Measurements from ENCODE around the gene RPL13.

RPL13 gene

GRCh38 chr16:89589241-89589926 lies 28.9 kb downstream of the RPL13 start:
- DNase-seq (no peak), ATAC-seq (no peak)
- Mint-ChIP-seq H3K27ac (no peak overlapping the region), H3K4me1 (peaks cover 10% of the 10 kb centered on the region), H3K27me3 (no peaks in the 10 kb centered on the region), H3K4me3 (no peak overlapping the region), H3K9me3 (no peaks in the 10 kb centered on the region)

GRCh38 chr16:89593841-89594240 lies 33.4 kb downstream of the RPL13 start:
- H3K4me1 Mint-ChIP-seq: peaks cover 11% of the 10 kb centered on the region
- H3K9me3 Mint-ChIP-seq: no peaks in the 10 kb centered on the region
- peak; percentile 89 for ATAC-seq
- no peaks in the 10 kb centered on the region for H3K27me3 Mint-ChIP-seq
- no peak overlapping the region for H3K4me3 Mint-ChIP-seq
- no peak overlapping the region for H3K27ac Mint-ChIP-seq
- peak in 1 of 2 donors; percentile 45 for DNase-seq

GRCh38 chr16:89595330-89596060 lies 35.0 kb downstream of the RPL13 start:
- peaks cover 15% of the 10 kb centered on the region for H3K4me1 Mint-ChIP-seq
- no peak overlapping the region for H3K27ac Mint-ChIP-seq
- DNase-seq (no peak), ATAC-seq (no peak)
- no peaks in the 10 kb centered on the region for H3K9me3 Mint-ChIP-seq
- no peak overlapping the region for H3K4me3 Mint-ChIP-seq
- no peaks in the 10 kb centered on the region for H3K27me3 Mint-ChIP-seq

GRCh38 chr16:89596061-89596689 lies 35.7 kb downstream of the RPL13 start:
- no peak overlapping the region for H3K4me3 Mint-ChIP-seq
- DNase-seq: no peak
- no peaks in the 10 kb centered on the region for H3K27me3 Mint-ChIP-seq
- peaks cover 15% of the 10 kb centered on the region for H3K4me1 Mint-ChIP-seq
- no peak for ATAC-seq
- no peaks in the 10 kb centered on the region for H3K9me3 Mint-ChIP-seq
- no peak overlapping the region for H3K27ac Mint-ChIP-seq

- H3K27me3 Mint-ChIP-seq: no peaks in the 10 kb centered on the region
- no peaks in the 10 kb centered on the region for H3K9me3 Mint-ChIP-seq
- no peak overlapping the region for H3K27ac Mint-ChIP-seq
- H3K4me3 Mint-ChIP-seq: no peak overlapping the region
- DNase-seq (no peak), ATAC-seq (no peak)
- peaks cover 19% of the 10 kb centered on the region for H3K4me1 Mint-ChIP-seq
These were observed 36.6 kb downstream of the RPL13 start for GRCh38 chr16:89596957-89597649.

GRCh38 chr16:89598199-89598598 lies 37.7 kb downstream of the RPL13 start:
- Mint-ChIP-seq H3K4me1 (peaks cover 30% of the 10 kb centered on the region), H3K9me3 (no peaks in the 10 kb centered on the region), H3K27me3 (no peaks in the 10 kb centered on the region), H3K4me3 (no peak overlapping the region), H3K27ac (no peak overlapping the region)
- DNase-seq (no peak), ATAC-seq (no peak)

GRCh38 chr16:89599451-89599858 lies 39.0 kb downstream of the RPL13 start:
- peak; percentile 44 for ATAC-seq

GRCh38 chr16:89599902-89600301 lies 39.4 kb downstream of the RPL13 start:
- DNase-seq (no peak), ATAC-seq (no peak)
- H3K27me3 Mint-ChIP-seq: no peaks in the 10 kb centered on the region
- H3K4me1 Mint-ChIP-seq: peaks cover 21% of the 10 kb centered on the region
- no peaks in the 10 kb centered on the region for H3K9me3 Mint-ChIP-seq
- peak overlapping the region in 1 of 2 donors; percentile 67 for H3K27ac Mint-ChIP-seq
- no peak overlapping the region for H3K4me3 Mint-ChIP-seq

More at GRCh38 chr16:89599451-89599858, 39.0 kb downstream of the RPL13 start:
- H3K9me3 Mint-ChIP-seq: no peaks in the 10 kb centered on the region
- H3K27me3 Mint-ChIP-seq: no peaks in the 10 kb centered on the region
- peaks cover 21% of the 10 kb centered on the region for H3K4me1 Mint-ChIP-seq
- peak overlapping the region in 1 of 2 donors; percentile 63 for H3K27ac Mint-ChIP-seq
- H3K4me3 Mint-ChIP-seq: no peak overlapping the region
- peak in 1 of 2 donors; percentile 46 for DNase-seq

GRCh38 chr16:89600427-89600826 lies 39.9 kb downstream of the RPL13 start:
- H3K9me3 Mint-ChIP-seq: no peaks in the 10 kb centered on the region
- no peak overlapping the region for H3K27ac Mint-ChIP-seq
- no peaks in the 10 kb centered on the region for H3K27me3 Mint-ChIP-seq
- ATAC-seq: no peak
- H3K4me1 Mint-ChIP-seq: peaks cover 21% of the 10 kb centered on the region
- DNase-seq: no peak
- no peak overlapping the region for H3K4me3 Mint-ChIP-seq

- peaks cover 21% of the 10 kb centered on the region for H3K4me1 Mint-ChIP-seq
- H3K27me3 Mint-ChIP-seq: no peaks in the 10 kb centered on the region
- no peak for ATAC-seq
- no peak for DNase-seq
- no peaks in the 10 kb centered on the region for H3K9me3 Mint-ChIP-seq
- no peak overlapping the region for H3K4me3 Mint-ChIP-seq
- no peak overlapping the region for H3K27ac Mint-ChIP-seq
These were observed 40.5 kb downstream of the RPL13 start for GRCh38 chr16:89600956-89601355.

GRCh38 chr16:89601906-89602272 lies 41.4 kb downstream of the RPL13 start:
- H3K27me3 Mint-ChIP-seq: no peaks in the 10 kb centered on the region
- peak overlapping the region in 1 of 2 donors; percentile 67 for H3K4me3 Mint-ChIP-seq
- H3K9me3 Mint-ChIP-seq: no peaks in the 10 kb centered on the region
- DNase-seq: no peak
- H3K4me1 Mint-ChIP-seq: peaks cover 21% of the 10 kb centered on the region
- no peak for ATAC-seq
- no peak overlapping the region for H3K27ac Mint-ChIP-seq

- ATAC-seq: peak; percentile 90
- Mint-ChIP-seq H3K27me3 (no peaks in the 10 kb centered on the region), H3K4me3 (peak overlapping the region; percentile 7 to 67), H3K9me3 (no peaks in the 10 kb centered on the region), H3K4me1 (peaks cover 21% of the 10 kb centered on the region), H3K27ac (peak overlapping the region in 1 of 2 donors; percentile 51)
- peak; percentile 47 to 55 for DNase-seq
These were observed 41.9 kb downstream of the RPL13 start for GRCh38 chr16:89602273-89602951.

GRCh38 chr16:89602952-89603590 lies 42.6 kb downstream of the RPL13 start:
- ATAC-seq: no peak
- peak overlapping the region; percentile 7 to 67 for H3K4me3 Mint-ChIP-seq

GRCh38 chr16:89604764-89605163 lies 44.3 kb downstream of the RPL13 start:
- Mint-ChIP-seq H3K27ac (no peak overlapping the region), H3K9me3 (no peaks in the 10 kb centered on the region), H3K4me1 (peaks cover 16% of the 10 kb centered on the region), H3K27me3 (no peaks in the 10 kb centered on the region), H3K4me3 (no peak overlapping the region)
- DNase-seq (no peak), ATAC-seq (no peak)

More at GRCh38 chr16:89602952-89603590, 42.6 kb downstream of the RPL13 start:
- DNase-seq: no peak
- H3K27ac Mint-ChIP-seq: peak overlapping the region in 1 of 2 donors; percentile 35
- peaks cover 21% of the 10 kb centered on the region for H3K4me1 Mint-ChIP-seq
- H3K27me3 Mint-ChIP-seq: no peaks in the 10 kb centered on the region
- H3K9me3 Mint-ChIP-seq: no peaks in the 10 kb centered on the region

All from stimulated activated naive CD8-positive, alpha-beta T cell treated with anti-CD3 and anti-CD28 coated beads, Interleukin-15, amount 100 ng/mL, for 72 hours (primary cell).